ENCODE results near the gene RABEP1.

RABEP1 gene

GRCh38 chr17:5399767-5400166 lies 117.7 kb downstream of the RABEP1 start:
- no peak for TF ChIP-seq CTCF (IDR thresholded peaks at IDR 0.05)

DNA sequence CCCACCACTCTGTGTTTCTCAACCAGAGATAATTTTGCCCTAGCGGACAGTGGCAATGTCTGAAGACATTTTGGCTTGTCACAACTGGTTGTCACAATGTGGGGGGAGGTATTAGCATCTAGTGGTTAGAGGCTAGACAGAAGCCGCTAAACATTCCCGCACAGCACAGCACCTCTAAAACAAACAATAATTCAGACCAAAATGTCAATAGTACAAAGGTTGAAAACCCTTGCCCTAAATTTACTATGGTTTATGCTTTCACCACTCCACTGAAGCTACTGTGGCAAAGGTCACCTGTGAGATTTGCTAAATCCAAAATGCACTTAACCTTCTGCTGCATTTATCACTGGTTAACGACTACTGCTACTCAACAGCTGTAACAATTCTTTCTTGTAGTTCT lies 123.3 kb downstream of the RABEP1 start:
- no peak for TF ChIP-seq CTCF (IDR thresholded peaks at IDR 0.05)

- no peak for TF ChIP-seq CTCF (IDR thresholded peaks at IDR 0.05)
Measured at GRCh38 chr17:5408186-5408585, 126.1 kb downstream of the RABEP1 start.

GRCh38 chr17:5410594-5411272 lies 128.6 kb downstream of the RABEP1 start:
- no peak for TF ChIP-seq CTCF (IDR thresholded peaks at IDR 0.05)

- no peak for TF ChIP-seq CTCF (IDR thresholded peaks at IDR 0.05)
Measured at GRCh38 chr17:5413682-5414081, 131.6 kb downstream of the RABEP1 start.

DNA sequence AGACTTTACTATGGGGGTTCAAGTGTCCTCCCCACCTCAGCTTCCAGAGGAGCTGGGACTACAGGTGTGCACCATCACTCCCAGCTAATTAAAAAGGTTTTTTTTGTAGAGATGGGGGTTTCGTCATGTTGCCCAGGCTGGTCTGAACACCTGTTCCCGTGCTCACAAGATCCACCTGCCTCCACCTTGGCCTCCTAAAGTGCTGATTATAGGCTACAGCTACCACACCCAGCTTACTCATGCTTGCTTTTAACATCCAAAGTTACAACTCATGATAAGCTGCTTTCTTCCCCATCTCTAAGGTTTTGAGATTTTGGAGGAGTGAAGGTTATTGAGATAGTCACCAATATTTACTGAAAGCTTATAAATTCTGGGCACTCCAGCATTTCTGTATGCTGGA lies 134.8 kb downstream of the RABEP1 start:
- no peak for TF ChIP-seq CTCF (IDR thresholded peaks at IDR 0.05)

- no peak for TF ChIP-seq CTCF (IDR thresholded peaks at IDR 0.05)
Measured at GRCh38 chr17:5418858-5419355, 136.8 kb downstream of the RABEP1 start.
